PFSK-1 (cell line): ENCODE data around the gene TNNT1.

Source experiments
- FOXP2 ChIP-seq: optimal IDR thresholded peaks from 2 replicates; pipeline ENCODE3; 2011; ENCODE audit warnings: borderline replicate concordance, control low read depth, inconsistent platforms; ENCODE audit not compliant: insufficient read depth; ENCODE audit errors: extremely low read length, extremely low read depth
- POLR2AphosphoS5 ChIP-seq: IDR thresholded peaks from 2 replicates; pipeline ENCODE4 v1.6.1; 2012; ENCODE audit warnings: low read depth, mild to moderate bottlenecking, control low read depth, low read length, moderate library complexity
- SIN3A ChIP-seq: IDR thresholded peaks from 2 replicates; pipeline ENCODE4 v1.6.1; 2012; ENCODE audit warnings: mild to moderate bottlenecking, low read length, moderate library complexity, borderline replicate concordance; ENCODE audit not compliant: insufficient read depth
- TAF1 ChIP-seq: IDR thresholded peaks from 2 replicates; pipeline ENCODE4 v1.6.1; 2012; ENCODE audit warnings: low read length, control low read depth, borderline replicate concordance; ENCODE audit not compliant: insufficient read depth
- TF ChIP-seq, protein P1 (sequence below), 2 experiments: IDR thresholded peaks; 2 replicates each; pipeline versions ENCODE4 v1.6.1 to v1.8.0; 2011 to 2012; ENCODE audit warnings: low read depth in 2 of 2, low read length in 2 of 2, control low read depth in 1 of 2, inconsistent platforms in 1 of 2, mild to moderate bottlenecking in 1 of 2, moderate library complexity in 1 of 2; ENCODE audit not compliant: insufficient read depth in 1 of 2

Gene TNNT1

DNA sequence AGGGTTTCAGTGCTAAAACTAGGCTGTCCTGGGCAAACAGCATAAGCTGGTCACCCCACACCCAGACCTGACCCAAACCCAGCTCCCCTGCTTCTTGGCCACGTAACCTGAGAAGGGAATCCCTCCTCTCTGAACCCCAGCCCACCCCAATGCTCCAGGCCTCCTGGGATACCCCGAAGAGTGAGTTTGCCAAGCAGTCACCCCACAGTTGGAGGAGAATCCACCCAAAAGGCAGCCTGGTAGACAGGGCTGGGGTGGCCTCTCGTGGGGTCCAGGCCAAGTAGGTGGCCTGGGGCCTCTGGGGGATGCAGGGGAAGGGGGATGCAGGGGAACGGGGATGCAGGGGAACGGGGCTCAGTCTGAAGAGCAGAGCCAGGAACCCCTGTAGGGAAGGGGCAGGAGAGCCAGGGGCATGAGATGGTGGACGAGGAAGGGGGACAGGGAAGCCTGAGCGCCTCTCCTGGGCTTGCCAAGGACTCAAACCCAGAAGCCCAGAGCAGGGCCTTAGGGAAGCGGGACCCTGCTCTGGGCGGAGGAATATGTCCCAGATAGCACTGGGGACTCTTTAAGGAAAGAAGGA is 34.4 kb downstream of the TNNT1 start:
- TF ChIP-seq, protein P1, sequence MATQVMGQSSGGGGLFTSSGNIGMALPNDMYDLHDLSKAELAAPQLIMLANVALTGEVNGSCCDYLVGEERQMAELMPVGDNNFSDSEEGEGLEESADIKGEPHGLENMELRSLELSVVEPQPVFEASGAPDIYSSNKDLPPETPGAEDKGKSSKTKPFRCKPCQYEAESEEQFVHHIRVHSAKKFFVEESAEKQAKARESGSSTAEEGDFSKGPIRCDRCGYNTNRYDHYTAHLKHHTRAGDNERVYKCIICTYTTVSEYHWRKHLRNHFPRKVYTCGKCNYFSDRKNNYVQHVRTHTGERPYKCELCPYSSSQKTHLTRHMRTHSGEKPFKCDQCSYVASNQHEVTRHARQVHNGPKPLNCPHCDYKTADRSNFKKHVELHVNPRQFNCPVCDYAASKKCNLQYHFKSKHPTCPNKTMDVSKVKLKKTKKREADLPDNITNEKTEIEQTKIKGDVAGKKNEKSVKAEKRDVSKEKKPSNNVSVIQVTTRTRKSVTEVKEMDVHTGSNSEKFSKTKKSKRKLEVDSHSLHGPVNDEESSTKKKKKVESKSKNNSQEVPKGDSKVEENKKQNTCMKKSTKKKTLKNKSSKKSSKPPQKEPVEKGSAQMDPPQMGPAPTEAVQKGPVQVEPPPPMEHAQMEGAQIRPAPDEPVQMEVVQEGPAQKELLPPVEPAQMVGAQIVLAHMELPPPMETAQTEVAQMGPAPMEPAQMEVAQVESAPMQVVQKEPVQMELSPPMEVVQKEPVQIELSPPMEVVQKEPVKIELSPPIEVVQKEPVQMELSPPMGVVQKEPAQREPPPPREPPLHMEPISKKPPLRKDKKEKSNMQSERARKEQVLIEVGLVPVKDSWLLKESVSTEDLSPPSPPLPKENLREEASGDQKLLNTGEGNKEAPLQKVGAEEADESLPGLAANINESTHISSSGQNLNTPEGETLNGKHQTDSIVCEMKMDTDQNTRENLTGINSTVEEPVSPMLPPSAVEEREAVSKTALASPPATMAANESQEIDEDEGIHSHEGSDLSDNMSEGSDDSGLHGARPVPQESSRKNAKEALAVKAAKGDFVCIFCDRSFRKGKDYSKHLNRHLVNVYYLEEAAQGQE (IDR thresholded peaks at IDR 0.05; ENCODE audit: insufficient read depth in 1 of 2, low read depth in 2 of 2, low read length in 2 of 2), result no peak
- TF ChIP-seq FOXP2, result no peak
- TF ChIP-seq POLR2AphosphoS5, result no peak
- no peak for TF ChIP-seq SIN3A
- TF ChIP-seq TAF1, result no peak

DNA sequence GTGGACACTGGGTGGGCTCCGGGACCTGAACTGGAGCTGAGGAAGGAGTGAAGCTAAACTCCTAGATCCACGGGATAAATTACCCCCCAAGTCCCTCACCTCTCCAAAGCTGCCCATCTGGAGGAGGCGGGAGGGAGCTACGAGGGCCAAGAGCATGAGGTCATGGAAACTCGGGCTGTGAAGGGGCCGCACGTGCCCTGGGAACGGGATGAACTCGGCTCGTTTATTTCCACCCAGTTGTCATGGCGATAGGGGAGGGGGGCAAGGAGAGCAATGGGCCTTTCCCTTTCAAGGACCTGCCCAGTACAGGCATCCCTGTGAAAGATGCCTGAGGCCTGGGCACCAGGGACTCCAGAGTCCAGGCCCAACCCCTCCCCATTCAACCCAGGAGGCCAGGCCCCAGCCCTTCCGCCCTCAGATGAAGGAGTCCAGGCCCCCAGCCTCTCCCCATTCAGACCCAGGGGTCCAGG is 35.4 kb downstream of the TNNT1 start:
- TF ChIP-seq TAF1, result no peak
- TF ChIP-seq, protein P1 (IDR thresholded peaks at IDR 0.05; ENCODE audit: insufficient read depth in 1 of 2, low read depth in 2 of 2, low read length in 2 of 2), result no peak
- no peak for TF ChIP-seq POLR2AphosphoS5
- no peak for TF ChIP-seq FOXP2
- TF ChIP-seq SIN3A, result no peak

DNA sequence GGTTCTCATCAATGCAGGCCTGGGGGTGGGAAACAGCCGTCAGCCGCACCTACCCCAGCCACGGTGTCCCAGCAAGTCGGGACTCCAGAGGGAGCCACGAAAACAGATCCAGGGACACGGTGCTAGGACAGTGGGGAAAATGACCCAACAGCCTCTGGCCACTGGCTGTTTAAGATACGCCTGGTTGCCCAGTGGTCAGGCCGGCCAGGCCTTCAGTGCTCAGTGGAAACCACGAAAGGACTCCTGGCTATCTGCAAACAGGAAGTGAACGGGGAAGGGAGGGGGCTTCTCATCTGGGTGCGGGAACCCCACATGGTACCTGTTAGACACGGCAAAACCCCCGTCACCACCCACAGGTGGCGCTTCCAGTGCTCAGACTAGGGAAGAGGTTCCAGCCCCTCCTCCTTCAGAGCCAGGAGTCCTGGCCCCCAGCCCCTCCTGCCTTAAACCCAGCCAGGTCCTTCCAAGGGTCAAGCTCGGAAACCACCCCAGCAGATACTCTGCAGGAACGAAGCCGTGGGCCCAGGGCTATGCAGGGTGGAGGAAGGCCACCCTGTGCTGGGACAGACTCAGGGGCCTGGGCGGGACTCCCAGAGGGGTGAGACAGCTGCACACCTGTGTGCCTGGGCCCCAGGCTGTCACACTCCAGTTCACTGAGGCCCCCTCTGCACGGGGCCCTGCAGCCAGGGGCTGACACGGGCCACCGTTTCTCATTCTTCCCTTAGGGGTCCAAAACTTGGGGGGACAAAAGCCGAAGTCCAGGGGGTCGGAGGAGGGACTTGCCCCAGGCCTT is 36.0 kb downstream of the TNNT1 start:
- TF ChIP-seq, protein P1 (IDR thresholded peaks at IDR 0.05; ENCODE audit: insufficient read depth in 1 of 2, low read depth in 2 of 2, low read length in 2 of 2), result no peak
- TF ChIP-seq POLR2AphosphoS5 (no peak), FOXP2 (no peak), TAF1 (no peak), SIN3A (no peak)

DNA sequence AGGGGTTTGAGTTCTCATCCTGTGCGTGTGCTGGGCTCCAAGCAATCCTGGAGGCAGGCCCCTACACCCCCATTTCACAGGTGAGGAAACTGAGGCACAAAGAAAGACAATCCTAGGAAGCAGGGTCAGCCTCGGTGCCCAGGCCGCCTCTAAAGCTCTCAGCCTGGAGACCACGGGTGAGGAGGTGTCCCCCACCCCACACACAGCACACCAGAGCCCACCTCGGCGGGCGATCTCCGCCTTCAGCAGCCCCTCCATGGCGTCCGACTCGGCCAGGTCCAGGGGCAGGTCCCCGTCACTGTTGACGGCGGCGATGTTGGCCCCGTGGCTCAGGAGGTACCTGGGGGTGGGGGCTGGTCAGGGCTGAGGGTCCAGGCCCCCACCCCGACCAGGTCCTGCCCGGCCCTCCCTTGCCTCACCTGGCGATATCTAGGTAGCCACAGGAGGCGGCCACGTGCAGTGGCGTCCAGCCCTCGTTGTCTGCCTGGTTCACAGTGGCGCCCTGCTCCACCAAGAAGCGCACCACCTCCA is 36.7 kb downstream of the TNNT1 start:
- TF ChIP-seq, protein P1 (IDR thresholded peaks at IDR 0.05; ENCODE audit: insufficient read depth in 1 of 2, low read depth in 2 of 2, low read length in 2 of 2), result no peak
- TF ChIP-seq POLR2AphosphoS5, result no peak
- no peak for TF ChIP-seq FOXP2
- TF ChIP-seq SIN3A, result no peak
- TF ChIP-seq TAF1, result no peak
